Cardiac muscle cell (in vitro differentiated cells and primary cell): Measurements from ENCODE around the gene PSAP. TPM values are rescaled to one million over a fixed set of nuclear protein-coding genes. Genes with fewer than 3 reads are reported as not detected.

Experiments used
- DNase-seq, 2 donors: peaks; one replicate each; pipeline versions ENCODE4 v3.0.0 to v3.0.0-alpha.2; 2010 to 2017; ENCODE audit warnings: low read depth in 1 of 2, low spot score in 1 of 2
- H3K27ac ChIP-seq: fragments of 200-600 bp; sonication (generic); 2 replicates; pipeline ENCODE4 v1.5.1; 2016
- H3K27me3 ChIP-seq: fragments of 200-600 bp; sonication (generic); 2 replicates; pipeline ENCODE4 v1.6.0; 2016; ENCODE audit warnings: control low read depth
- H3K36me3 ChIP-seq: fragments of 200-600 bp; sonication (generic); 2 replicates; pipeline ENCODE4 v1.5.1; 2016; ENCODE audit warnings: control low read depth
- H3K4me1 ChIP-seq: fragments of 200-600 bp; sonication (generic); 2 replicates; pipeline ENCODE4 v1.8.1; 2017; ENCODE audit warnings: low read depth, mild to moderate bottlenecking, mixed run types
- H3K4me3 ChIP-seq: fragments of 200-600 bp; sonication (generic); 2 replicates; pipeline ENCODE4 v1.5.1; 2016; ENCODE audit warnings: mild to moderate bottlenecking
- H3K9me3 ChIP-seq: fragments of 200-600 bp; sonication (generic); 2 replicates; pipeline ENCODE4 v1.5.1; 2017; ENCODE audit warnings: low read depth, mild to moderate bottlenecking, control low read depth
- CTCF ChIP-seq: IDR thresholded peaks from 2 replicates; pipeline ENCODE4 v1.5.1; 2012; ENCODE audit warnings: low read depth, mild to moderate bottlenecking, low read length
- polyA plus RNA-seq: library from polyadenylated mRNA; unstranded; fragments of >200 nt; fragmentation: Nextera tagmentation; extraction: Ambion mirVana; gene quantifications from 2 replicates; pipeline ENCODE4 v1.2.1, GENCODE V29; 2016
- total RNA-seq: library from RNA; depleted of rRNA; stranded (reverse); fragments of >200 nt; gene quantifications from 2 replicates; pipeline ENCODE4 v1.2.3, GENCODE V29; 2016

The PSAP gene
- total and polyA plus RNA-seq, 2 experiments from 2014 or later: 624 to 844 TPM

- no peak overlapping the region for H3K4me3 ChIP-seq
- H3K27ac ChIP-seq: no peak overlapping the region
- peak in 1 of 2 donors; percentile 88 for DNase-seq
- peaks cover 20% of the 10 kb centered on the region for H3K27me3 ChIP-seq
- no peaks in the 10 kb centered on the region for H3K9me3 ChIP-seq
- H3K36me3 ChIP-seq: no peaks in the 10 kb centered on the region
- H3K4me1 ChIP-seq: no peaks in the 10 kb centered on the region
- TF ChIP-seq CTCF: no peak
Measured at GRCh38 chr10:71771821-71772617, 79.0 kb downstream of the PSAP start.

- Histone ChIP-seq H3K9me3 (no peaks in the 10 kb centered on the region), H3K4me1 (no peaks in the 10 kb centered on the region), H3K27me3 (peaks cover 20% of the 10 kb centered on the region), H3K27ac (no peak overlapping the region), H3K4me3 (no peak overlapping the region), H3K36me3 (no peaks in the 10 kb centered on the region)
- TF ChIP-seq CTCF: no peak
- DNase-seq: no peak
Measured at GRCh38 chr10:71771204-71771603, 79.8 kb downstream of the PSAP start.

- H3K27me3 ChIP-seq: peaks cover 20% of the 10 kb centered on the region
- TF ChIP-seq CTCF: no peak
- peak in 1 of 2 donors; percentile 78 for DNase-seq
- H3K9me3 ChIP-seq: no peaks in the 10 kb centered on the region
- no peak overlapping the region for H3K27ac ChIP-seq
- H3K4me3 ChIP-seq: no peak overlapping the region
- no peaks in the 10 kb centered on the region for H3K36me3 ChIP-seq
- H3K4me1 ChIP-seq: no peaks in the 10 kb centered on the region
Measured at GRCh38 chr10:71770789-71771188, 80.3 kb downstream of the PSAP start.

GRCh38 chr10:71770255-71770654 is 80.8 kb downstream of the PSAP start:
- H3K9me3 ChIP-seq: no peaks in the 10 kb centered on the region
- no peaks in the 10 kb centered on the region for H3K36me3 ChIP-seq
- no peak for TF ChIP-seq CTCF
- no peak overlapping the region for H3K4me3 ChIP-seq
- DNase-seq: peak in 1 of 2 donors; percentile 68
- peaks cover 20% of the 10 kb centered on the region for H3K27me3 ChIP-seq
- H3K27ac ChIP-seq: no peak overlapping the region
- no peaks in the 10 kb centered on the region for H3K4me1 ChIP-seq

GRCh38 chr10:71769279-71769823 is 81.7 kb downstream of the PSAP start:
- Histone ChIP-seq H3K36me3 (no peaks in the 10 kb centered on the region), H3K27me3 (peaks cover 20% of the 10 kb centered on the region), H3K4me1 (no peaks in the 10 kb centered on the region), H3K27ac (no peak overlapping the region), H3K4me3 (no peak overlapping the region), H3K9me3 (no peaks in the 10 kb centered on the region)
- TF ChIP-seq CTCF: no peak
- no peak for DNase-seq
